Measurements from ENCODE around the gene ZAR1L.
"Not testable (repeated sequence)": the region's sequence is repeated elsewhere in the genome, so short reads cannot be mapped to it uniquely, and the experiment has no call there.

ZAR1L gene

GRCh38 chr13:32315238-32316027 lies at the start of gene ZAR1L, which contains the start of gene BRCA2:
Gene ZAR1L (minus strand): TSS chr13:32315363. CDS start chr13:32311925, 3,438 bp downstream.
Gene BRCA2 (plus strand): TSS chr13:32315508. CDS start chr13:32316461, 953 bp downstream.
- DNase-seq (ENCODE audit: low read depth): peak; percentile 92

GRCh38 chr13:32362574-32362973 lies 47.4 kb upstream of the ZAR1L start:
- no peak for DNase-seq (ENCODE audit: low read depth)

- not testable (repeated sequence) for DNase-seq (ENCODE audit: low read depth)
Measured at GRCh38 chr13:32355935-32356334, 40.8 kb upstream of the ZAR1L start.

- DNase-seq (ENCODE audit: low read depth): no peak
Measured at GRCh38 chr13:32354040-32354439, 38.9 kb upstream of the ZAR1L start.

DNA sequence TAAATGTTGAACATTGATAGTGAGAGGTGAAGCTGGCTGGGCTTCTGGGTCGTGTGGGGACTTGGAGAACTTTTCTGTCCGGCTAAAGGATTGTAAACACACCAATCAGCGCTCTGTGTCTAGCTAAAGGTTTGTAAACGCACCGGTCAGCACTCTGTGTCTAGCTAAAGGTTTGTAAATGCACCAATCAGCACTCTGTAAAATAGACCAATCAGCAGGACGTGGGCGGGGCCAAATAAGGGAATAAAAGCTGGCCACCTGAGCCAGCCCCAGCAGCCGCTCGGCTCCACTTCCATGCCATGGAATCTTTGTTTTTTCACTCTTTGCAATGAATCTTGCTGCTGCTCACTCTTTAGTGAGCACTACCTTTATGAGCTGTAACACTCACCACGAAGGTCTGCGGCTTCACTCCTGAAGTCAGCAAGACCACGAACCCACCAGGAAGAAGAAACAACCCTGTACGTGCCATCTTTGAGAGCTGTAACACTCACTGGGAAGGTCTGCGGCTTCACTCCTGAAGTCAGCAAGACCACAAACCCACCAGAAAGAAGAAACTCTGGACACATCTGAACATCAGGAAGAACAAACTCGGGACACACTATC lies 35.8 kb upstream of the ZAR1L start:
- not testable (repeated sequence) for DNase-seq (ENCODE audit: low read depth)

DNA sequence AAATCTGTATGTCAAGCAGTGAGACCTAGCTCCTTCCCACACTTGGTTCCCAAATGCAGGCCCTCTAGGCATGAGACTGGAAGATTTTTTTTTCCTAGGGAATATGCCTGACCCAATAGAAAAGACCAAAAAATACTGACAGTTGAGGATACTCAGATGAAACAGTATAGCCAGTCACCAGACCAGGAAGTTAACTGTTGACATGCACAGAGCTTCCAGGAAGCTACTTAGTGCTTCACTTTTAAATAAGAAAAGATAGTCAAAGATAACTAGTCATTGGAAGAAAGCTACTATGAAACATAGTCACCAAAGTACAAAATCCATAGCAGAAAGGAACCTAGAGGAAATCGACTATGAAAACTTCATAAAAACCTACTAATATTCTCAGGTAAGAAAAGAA lies 32.5 kb upstream of the ZAR1L start:
- DNase-seq (ENCODE audit: low read depth): no peak

GRCh38 chr13:32340914-32341313 lies 25.8 kb upstream of the ZAR1L start:
- DNase-seq (ENCODE audit: low read depth): no peak

DNA sequence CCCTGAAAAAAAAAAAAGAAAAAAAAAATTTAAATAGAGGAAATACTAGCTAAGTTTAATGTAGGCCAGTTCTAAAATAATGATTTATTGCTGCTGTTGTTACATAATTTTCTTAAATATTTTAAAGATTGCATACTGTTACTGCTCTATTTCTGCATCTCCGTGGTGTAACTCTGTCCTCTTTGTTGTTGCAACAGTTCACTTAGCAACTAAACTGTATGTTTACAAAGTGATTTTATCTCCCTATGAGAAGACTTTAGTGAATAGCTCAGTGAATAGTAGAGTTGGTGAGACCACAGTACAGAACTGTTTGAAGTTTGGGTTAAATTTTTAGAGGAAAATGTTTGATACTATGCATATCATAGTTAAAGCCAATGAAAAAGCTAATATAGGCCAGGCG lies 19.5 kb upstream of the ZAR1L start:
- peak; percentile 28 for DNase-seq (ENCODE audit: low read depth)

- peak; percentile 72 for DNase-seq (ENCODE audit: low read depth)
Measured at GRCh38 chr13:32330441-32330840, 15.3 kb upstream of the ZAR1L start.

DNA sequence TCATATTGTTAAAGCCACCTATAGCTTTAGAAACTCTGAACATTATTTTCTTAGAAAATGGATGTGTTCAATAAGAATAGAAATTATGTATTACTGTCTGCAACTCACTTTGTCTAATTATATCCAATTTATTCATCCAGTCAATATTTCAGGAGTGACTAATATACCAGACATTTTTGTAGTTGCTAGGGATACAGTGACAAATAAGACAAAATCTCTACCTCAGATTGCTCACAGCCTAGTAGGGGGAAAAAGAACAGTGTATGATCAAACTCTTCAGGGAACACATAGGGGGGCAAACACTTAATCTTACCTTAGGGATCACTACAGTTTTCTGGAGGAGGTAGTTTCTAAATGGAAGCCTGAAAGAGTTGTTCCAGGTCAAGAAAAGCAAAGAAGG lies 8.7 kb upstream of the ZAR1L start:
- DNase-seq (ENCODE audit: low read depth): peak; percentile 73

- no peak for DNase-seq (ENCODE audit: low read depth)
Measured at GRCh38 chr13:32320528-32320927, 5.4 kb upstream of the ZAR1L start.

GRCh38 chr13:32317716-32318465 lies 2.7 kb upstream of the ZAR1L start:
- DNase-seq (ENCODE audit: low read depth): no peak

DNA sequence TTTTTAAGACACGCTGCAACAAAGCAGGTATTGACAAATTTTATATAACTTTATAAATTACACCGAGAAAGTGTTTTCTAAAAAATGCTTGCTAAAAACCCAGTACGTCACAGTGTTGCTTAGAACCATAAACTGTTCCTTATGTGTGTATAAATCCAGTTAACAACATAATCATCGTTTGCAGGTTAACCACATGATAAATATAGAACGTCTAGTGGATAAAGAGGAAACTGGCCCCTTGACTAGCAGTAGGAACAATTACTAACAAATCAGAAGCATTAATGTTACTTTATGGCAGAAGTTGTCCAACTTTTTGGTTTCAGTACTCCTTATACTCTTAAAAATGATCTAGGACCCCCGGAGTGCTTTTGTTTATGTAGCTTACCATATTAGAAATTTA lies 1.3 kb upstream of the ZAR1L start:
- no peak for DNase-seq (ENCODE audit: low read depth)

DNA sequence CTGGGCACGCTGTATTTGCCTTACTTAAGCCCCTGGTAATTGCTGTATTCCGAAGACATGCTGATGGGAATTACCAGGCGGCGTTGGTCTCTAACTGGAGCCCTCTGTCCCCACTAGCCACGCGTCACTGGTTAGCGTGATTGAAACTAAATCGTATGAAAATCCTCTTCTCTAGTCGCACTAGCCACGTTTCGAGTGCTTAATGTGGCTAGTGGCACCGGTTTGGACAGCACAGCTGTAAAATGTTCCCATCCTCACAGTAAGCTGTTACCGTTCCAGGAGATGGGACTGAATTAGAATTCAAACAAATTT lies 821 bp upstream of the ZAR1L start:
- DNase-seq (ENCODE audit: low read depth): no peak

GRCh38 chr13:32314271-32315237 lies 609 bp downstream of the ZAR1L start:
- DNase-seq (ENCODE audit: low read depth): peak; percentile 74

DNA sequence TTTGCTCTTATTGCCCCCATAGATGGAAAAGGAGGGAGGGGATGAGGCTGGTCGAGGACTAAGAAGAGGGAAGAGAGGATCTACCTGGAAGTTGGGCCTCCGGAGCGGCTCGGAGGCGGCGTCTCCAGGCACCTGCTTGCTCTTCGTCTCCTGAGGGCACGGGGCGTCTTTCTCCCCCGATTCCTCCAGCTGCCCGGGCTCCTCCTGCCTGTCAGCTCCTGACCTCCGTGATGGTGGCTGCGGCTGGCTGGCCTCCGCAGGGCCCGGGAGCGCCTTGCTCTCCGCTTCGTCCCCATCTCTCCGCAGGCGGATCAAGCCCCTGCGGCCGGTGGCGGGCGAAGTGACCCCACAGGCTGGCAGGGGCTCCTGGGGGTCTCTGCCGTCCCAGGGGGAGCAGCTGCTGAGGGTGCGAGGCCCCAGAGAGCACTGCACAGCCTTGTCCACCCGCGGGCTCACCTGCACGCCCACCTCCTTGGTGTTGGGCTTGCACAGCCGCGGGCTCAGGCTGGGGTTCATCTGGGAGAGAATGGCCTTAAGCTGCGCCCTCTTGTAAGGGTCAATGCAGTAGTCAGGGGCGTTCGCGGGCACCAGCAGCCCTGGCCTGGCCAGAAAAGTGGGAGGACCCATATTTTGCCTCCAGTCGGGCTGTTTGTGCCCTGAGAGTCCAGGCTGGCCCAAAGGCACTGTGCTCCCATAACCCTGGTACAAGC lies 3.8 kb downstream of the ZAR1L start:
- no peak for DNase-seq (ENCODE audit: low read depth)

GRCh38 chr13:32310134-32310706 lies 4.9 kb downstream of the ZAR1L start:
- DNase-seq (ENCODE audit: low read depth): peak; percentile 73

- DNase-seq (ENCODE audit: low read depth): peak; percentile 46
Measured at GRCh38 chr13:32309312-32310133, 5.6 kb downstream of the ZAR1L start.

- DNase-seq (ENCODE audit: low read depth): no peak
Measured at GRCh38 chr13:32305646-32306045, 9.5 kb downstream of the ZAR1L start.

DNA sequence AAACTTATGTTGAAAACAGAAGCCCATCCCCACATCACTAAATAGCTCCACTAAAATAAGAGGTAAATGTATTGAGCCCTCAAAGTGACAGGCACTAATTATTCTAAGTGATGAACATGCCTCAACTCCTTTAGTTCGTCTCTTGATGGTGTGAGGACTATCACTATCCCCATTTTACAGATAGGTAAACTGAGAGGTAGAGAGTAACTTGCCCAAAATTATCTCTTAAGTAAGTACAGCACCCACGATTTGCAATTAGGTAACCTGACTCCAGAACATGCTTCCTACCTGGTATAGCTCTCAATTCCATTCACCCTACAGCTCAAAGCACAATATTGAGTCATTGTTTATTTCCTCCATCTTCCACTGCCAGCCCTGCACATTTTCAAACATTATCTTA lies 12.7 kb downstream of the ZAR1L start:
- DNase-seq (ENCODE audit: low read depth): no peak
